Common myeloid progenitor, CD34-positive (primary cell): Measurements from ENCODE around the gene CLDN6.

Source experiments
- CTCF ChIA-PET: fragments of 350-600 bp; sonication (Branson Sonifier 250); formaldehyde crosslinking; loops from one replicate; lab custom pipeline; 2021; ENCODE audit warnings: antibody characterized with exemption; lab: Charles Lee
- POLR2A ChIA-PET: fragments of 350-600 bp; sonication (Branson Sonifier 250); formaldehyde crosslinking; loops from one replicate; lab custom pipeline; 2021; ENCODE audit warnings: antibody characterized with exemption; lab: Charles Lee
- DNase-seq, 3 donors: peaks; one replicate each; pipeline versions ENCODE4 v3.0.0 to v3.0.0-alpha.2; 2013
- H3K27ac ChIP-seq, 2 experiments: 1 replicate in 1 of 2; 2 replicates in 1 of 2; pipeline ENCODE4 v1.7.0; 2013; ENCODE audit warnings: inconsistent platforms in 2 of 2, low read length in 2 of 2, mild to moderate bottlenecking in 2 of 2, low read depth in 1 of 2, moderate library complexity in 1 of 2; ENCODE audit not compliant: severe bottlenecking in 2 of 2, insufficient read depth in 1 of 2, poor library complexity in 1 of 2
- H3K27me3 ChIP-seq, 5 experiments: replicated peaks in 2 of 5; 1 replicate in 3 of 5; 2 replicates in 2 of 5; pipeline versions ENCODE4 v1.6.1 to v1.7.0; 2013; ENCODE audit warnings: low read length in 4 of 5, mild to moderate bottlenecking in 2 of 5, moderate library complexity in 2 of 5, inconsistent platforms in 1 of 5; ENCODE audit not compliant: insufficient read depth in 5 of 5, control insufficient read depth in 4 of 5
- H3K36me3 ChIP-seq, 4 experiments: 1 replicate in 2 of 4; 2 replicates in 2 of 4; pipeline versions ENCODE4 v1.6.1 to v1.7.0; 2013; ENCODE audit warnings: low read length in 3 of 4, control low read depth in 1 of 4, mild to moderate bottlenecking in 1 of 4; ENCODE audit not compliant: control insufficient read depth in 4 of 4, insufficient read depth in 4 of 4
- H3K4me1 ChIP-seq, 4 experiments: 1 replicate in 3 of 4; 2 replicates in 1 of 4; pipeline versions ENCODE4 v1.6.1 to v1.7.1; 2013; ENCODE audit warnings: low read length in 3 of 4, mild to moderate bottlenecking in 3 of 4, control low read depth in 1 of 4, inconsistent platforms in 1 of 4, moderate library complexity in 1 of 4; ENCODE audit not compliant: control insufficient read depth in 4 of 4, insufficient read depth in 4 of 4; ENCODE audit errors: control extremely low read depth in 1 of 4
- H3K4me3 ChIP-seq, 7 experiments: 1 replicate in 4 of 7; 2 replicates in 3 of 7; pipeline versions ENCODE4 v1.5.1 to v1.7.0; 2013; ENCODE audit warnings: mild to moderate bottlenecking in 7 of 7, low read length in 6 of 7, moderate library complexity in 6 of 7, inconsistent platforms in 2 of 7, low read depth in 2 of 7, control low read depth in 1 of 7; ENCODE audit not compliant: insufficient read depth in 4 of 7, control insufficient read depth in 1 of 7; ENCODE audit errors: extremely low read depth in 1 of 7
- H3K9me3 ChIP-seq, 5 experiments: 1 replicate in 4 of 5; 2 replicates in 1 of 5; pipeline versions ENCODE4 v1.6.1 to v1.7.1; 2013; ENCODE audit warnings: low read length in 4 of 5, mild to moderate bottlenecking in 2 of 5, inconsistent platforms in 1 of 5, low read depth in 1 of 5, moderate library complexity in 1 of 5; ENCODE audit not compliant: control insufficient read depth in 4 of 5, insufficient read depth in 2 of 5; ENCODE audit errors: control extremely low read depth in 1 of 5
- WGBS: methylation state at CpG from one replicate; pipeline ENCODE4 v1.1.5; 2013; ENCODE audit not compliant: insufficient coverage; 5-methylcytosine and 5-hydroxymethylcytosine counted together

CLDN6 gene

GRCh38 chr16:3035289-3035971, 17.4 kb upstream of the CLDN6 start:
- ChIA-PET CTCF (interaction anchor here (1.0 to 12.5 kb wide), 9 partner anchors 6 to 99 kb away, joined by 3 to 197 read pairs (median 87); partner anchors contain the start of genes BICDL2, CLDN6, HCFC1R1 and MMP25), POLR2A (no interaction called here)
- 39% methylated on average over 18 of the region's 19 CpGs for WGBS
- DNase-seq, result no peak
- Histone ChIP-seq H3K4me1 (peaks cover 0 to 13% (median 3%) of the 10 kb centered on the region in 4 experiments), H3K36me3 (no peaks in the 10 kb centered on the region), H3K27me3 (peaks cover 7 to 98% (median 47%) of the 10 kb centered on the region in 5 experiments), H3K9me3 (no peaks in the 10 kb centered on the region), H3K27ac (no peak overlapping the region), H3K4me3 (no peak overlapping the region)

GRCh38 chr16:3032624-3033023, 14.6 kb upstream of the CLDN6 start:
- H3K27me3 ChIP-seq, result peaks cover 3 to 91% (median 47%) of the 10 kb centered on the region in 5 experiments
- H3K27ac ChIP-seq, result no peak overlapping the region
- no peaks in the 10 kb centered on the region for H3K36me3 ChIP-seq
- no peak for DNase-seq
- WGBS, result 48% methylated on average over 4 of the region's 7 CpGs
- H3K4me3 ChIP-seq, result no peak overlapping the region
- peaks cover 0 to 33% (median 24%) of the 10 kb centered on the region in 4 experiments for H3K4me1 ChIP-seq
- CTCF ChIA-PET, result interaction anchor here (1.1 to 12.5 kb wide), 12 partner anchors 9 to 434 kb away, joined by 3 to 197 read pairs (median 22); partner anchors contain the start of genes BICDL2, CLDN6, HCFC1R1 and MMP25
- POLR2A ChIA-PET, result no interaction called here
- H3K9me3 ChIP-seq, result no peaks in the 10 kb centered on the region

GRCh38 chr16:3030222-3031212, 12.5 kb upstream of the CLDN6 start:
- H3K27ac ChIP-seq, result no peak overlapping the region
- no peak overlapping the region for H3K4me3 ChIP-seq
- no peak for DNase-seq
- ChIA-PET POLR2A (interaction anchor here (1.5 kb wide), 1 partner anchor 10 kb away, joined by 3 read pairs; no protein-coding TSS in a partner anchor), CTCF (interaction anchor here (0.8 to 12.5 kb wide), 16 partner anchors 10 to 131 kb away, joined by 3 to 197 read pairs (median 12); partner anchors contain the start of genes BICDL2, CLDN6, HCFC1R1 and MMP25)
- H3K27me3 ChIP-seq, result peaks cover 0 to 70% (median 39%) of the 10 kb centered on the region in 5 experiments
- peaks cover 0 to 24% (median 21%) of the 10 kb centered on the region in 4 experiments for H3K4me1 ChIP-seq
- WGBS, result 82% methylated on average over 30 of the region's 33 CpGs
- peaks cover 5 to 20% (median 18%) of the 10 kb centered on the region in 4 experiments for H3K36me3 ChIP-seq
- H3K9me3 ChIP-seq, result no peaks in the 10 kb centered on the region

- H3K27me3 ChIP-seq, result peaks cover 0 to 62% (median 36%) of the 10 kb centered on the region in 5 experiments
- POLR2A ChIA-PET, result interaction anchor here (1.5 kb wide), 1 partner anchor 9 kb away, joined by 3 read pairs; no protein-coding TSS in a partner anchor
These were observed 11.7 kb upstream of the CLDN6 start for GRCh38 chr16:3029491-3030221.

GRCh38 chr16:3028716-3029319, 10.8 kb upstream of the CLDN6 start:
- CTCF ChIA-PET, result interaction anchor here (0.6 to 12.5 kb wide), 20 partner anchors 8 to 1109 kb away, joined by 3 to 197 read pairs (median 6); partner anchors contain the start of genes BICDL2, CLDN6, CLDN9 and HCFC1R1
- Histone ChIP-seq H3K4me3 (no peak overlapping the region), H3K9me3 (no peaks in the 10 kb centered on the region), H3K27me3 (peaks cover 0 to 54% (median 31%) of the 10 kb centered on the region in 5 experiments), H3K36me3 (peaks cover 5 to 22% (median 19%) of the 10 kb centered on the region in 4 experiments), H3K4me1 (peaks cover 0 to 25% (median 23%) of the 10 kb centered on the region in 4 experiments), H3K27ac (no peak overlapping the region)
- WGBS, result 41% methylated on average over 12 of the region's 15 CpGs
- DNase-seq, result no peak
- POLR2A ChIA-PET, result interaction anchor here (0.8 to 1.6 kb wide), 4 partner anchors 8 to 1387 kb away, joined by 3 to 7 read pairs (median 4); no protein-coding TSS in a partner anchor

More at GRCh38 chr16:3029491-3030221, 11.7 kb upstream of the CLDN6 start:
- DNase-seq, result no peak
- Histone ChIP-seq H3K4me3 (peak overlapping the region in 3 of 7 experiments; percentile 1 to 54 (median 6)), H3K4me1 (peaks cover 0 to 22% (median 21%) of the 10 kb centered on the region in 4 experiments), H3K9me3 (no peaks in the 10 kb centered on the region), H3K27ac (no peak overlapping the region), H3K36me3 (peaks cover 5 to 22% (median 19%) of the 10 kb centered on the region in 4 experiments)
- WGBS, result 12% methylated on average over 59 of the region's 59 CpGs
- CTCF ChIA-PET, result interaction anchor here (1.1 to 12.5 kb wide), 13 partner anchors 9 to 99 kb away, joined by 3 to 197 read pairs (median 16); partner anchors contain the start of genes BICDL2, CLDN6, HCFC1R1 and MMP25
